B cell (primary cell): ENCODE measurements around the gene CFAP119.

ENCODE experiments used
- EZH2 ChIP-seq: IDR thresholded peaks from 2 replicates; pipeline ENCODE4 v1.6.1; 2012; ENCODE audit warnings: borderline replicate concordance, low read depth, mild to moderate bottlenecking, moderate library complexity, low read length; ENCODE audit not compliant: insufficient read depth, poor library complexity, severe bottlenecking
- TF ChIP-seq, protein P1 (sequence below): fragments of 200-600 bp; IDR thresholded peaks from one replicate; pipeline ENCODE4 v1.8.0; 2022; ENCODE audit warnings: antibody characterized with exemption, mild to moderate bottlenecking

DNA sequence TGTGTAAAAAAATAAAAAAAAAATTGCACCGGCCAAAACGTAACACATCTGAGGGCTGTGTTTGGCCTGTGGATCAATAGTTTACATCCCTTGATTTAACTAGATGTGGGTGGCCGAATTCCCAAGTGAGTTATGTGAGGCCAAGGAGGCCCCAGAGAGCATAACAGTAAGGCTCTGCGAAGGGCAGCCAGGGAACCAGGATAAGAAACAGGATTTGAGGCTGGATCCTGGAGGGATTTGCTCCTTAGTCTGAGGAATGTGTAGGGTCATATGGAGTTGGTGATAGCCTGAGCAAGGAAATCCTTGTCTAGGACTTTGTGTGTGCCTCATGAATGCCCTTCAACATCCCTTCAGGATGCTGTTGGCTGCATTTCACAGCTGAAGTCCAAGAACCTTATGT lies 11.7 kb downstream of the CFAP119 start:
- TF ChIP-seq, protein P1, sequence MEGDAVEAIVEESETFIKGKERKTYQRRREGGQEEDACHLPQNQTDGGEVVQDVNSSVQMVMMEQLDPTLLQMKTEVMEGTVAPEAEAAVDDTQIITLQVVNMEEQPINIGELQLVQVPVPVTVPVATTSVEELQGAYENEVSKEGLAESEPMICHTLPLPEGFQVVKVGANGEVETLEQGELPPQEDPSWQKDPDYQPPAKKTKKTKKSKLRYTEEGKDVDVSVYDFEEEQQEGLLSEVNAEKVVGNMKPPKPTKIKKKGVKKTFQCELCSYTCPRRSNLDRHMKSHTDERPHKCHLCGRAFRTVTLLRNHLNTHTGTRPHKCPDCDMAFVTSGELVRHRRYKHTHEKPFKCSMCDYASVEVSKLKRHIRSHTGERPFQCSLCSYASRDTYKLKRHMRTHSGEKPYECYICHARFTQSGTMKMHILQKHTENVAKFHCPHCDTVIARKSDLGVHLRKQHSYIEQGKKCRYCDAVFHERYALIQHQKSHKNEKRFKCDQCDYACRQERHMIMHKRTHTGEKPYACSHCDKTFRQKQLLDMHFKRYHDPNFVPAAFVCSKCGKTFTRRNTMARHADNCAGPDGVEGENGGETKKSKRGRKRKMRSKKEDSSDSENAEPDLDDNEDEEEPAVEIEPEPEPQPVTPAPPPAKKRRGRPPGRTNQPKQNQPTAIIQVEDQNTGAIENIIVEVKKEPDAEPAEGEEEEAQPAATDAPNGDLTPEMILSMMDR: no peak
- TF ChIP-seq EZH2: no peak
